Choroid plexus epithelial cell (primary cell): ENCODE results near the gene CMPK2.

Experiments
- DNase-seq: peaks from one replicate; pipeline ENCODE4 v3.0.0-alpha.2; 2010; ENCODE audit warnings: low read depth
- H3K4me3 ChIP-seq: 2 replicates; pipeline ENCODE4 v1.5.1; 2011; ENCODE audit warnings: low read depth, mild to moderate bottlenecking, control low read depth, low read length, moderate library complexity
- CTCF ChIP-seq: conservative IDR thresholded peaks from 2 replicates; pipeline ENCODE4 v1.5.1; 2011; ENCODE audit warnings: low read depth, mild to moderate bottlenecking, control low read depth, inconsistent platforms, low read length, moderate library complexity

CMPK2 gene

GRCh38 chr2:6841537-6842287 is 24.0 kb downstream of the CMPK2 start:
- no peak for DNase-seq
- TF ChIP-seq CTCF: no peak
- H3K4me3 ChIP-seq: no peak overlapping the region

- no peak for DNase-seq
- H3K4me3 ChIP-seq: no peak overlapping the region
- no peak for TF ChIP-seq CTCF
Measured at GRCh38 chr2:6838673-6839319, 26.9 kb downstream of the CMPK2 start.

- H3K4me3 ChIP-seq: no peak overlapping the region
- TF ChIP-seq CTCF: no peak
- DNase-seq: peak; percentile 66
Measured at GRCh38 chr2:6835467-6835866, 30.2 kb downstream of the CMPK2 start.

- TF ChIP-seq CTCF: no peak
- no peak overlapping the region for H3K4me3 ChIP-seq
- DNase-seq: no peak
Measured at GRCh38 chr2:6834163-6834562, 31.5 kb downstream of the CMPK2 start.

- no peak overlapping the region for H3K4me3 ChIP-seq
- no peak for DNase-seq
- no peak for TF ChIP-seq CTCF
Measured at GRCh38 chr2:6833300-6833604, 32.5 kb downstream of the CMPK2 start.

- TF ChIP-seq CTCF: no peak
- no peak for DNase-seq
- H3K4me3 ChIP-seq: no peak overlapping the region
Measured at GRCh38 chr2:6832596-6833299, 33.0 kb downstream of the CMPK2 start.
